ENCODE data around the gene ADAP1. TPM values are rescaled to one million over a fixed set of nuclear protein-coding genes. Genes with fewer than 3 reads are reported as not detected.

ADAP1 gene
- total and polyA plus RNA-seq, 2 of the 13 experiments (the other 11 are each of a cell fraction or from before 2014, with no cell fraction given), result 10.5 to 24.6 TPM

DNA sequence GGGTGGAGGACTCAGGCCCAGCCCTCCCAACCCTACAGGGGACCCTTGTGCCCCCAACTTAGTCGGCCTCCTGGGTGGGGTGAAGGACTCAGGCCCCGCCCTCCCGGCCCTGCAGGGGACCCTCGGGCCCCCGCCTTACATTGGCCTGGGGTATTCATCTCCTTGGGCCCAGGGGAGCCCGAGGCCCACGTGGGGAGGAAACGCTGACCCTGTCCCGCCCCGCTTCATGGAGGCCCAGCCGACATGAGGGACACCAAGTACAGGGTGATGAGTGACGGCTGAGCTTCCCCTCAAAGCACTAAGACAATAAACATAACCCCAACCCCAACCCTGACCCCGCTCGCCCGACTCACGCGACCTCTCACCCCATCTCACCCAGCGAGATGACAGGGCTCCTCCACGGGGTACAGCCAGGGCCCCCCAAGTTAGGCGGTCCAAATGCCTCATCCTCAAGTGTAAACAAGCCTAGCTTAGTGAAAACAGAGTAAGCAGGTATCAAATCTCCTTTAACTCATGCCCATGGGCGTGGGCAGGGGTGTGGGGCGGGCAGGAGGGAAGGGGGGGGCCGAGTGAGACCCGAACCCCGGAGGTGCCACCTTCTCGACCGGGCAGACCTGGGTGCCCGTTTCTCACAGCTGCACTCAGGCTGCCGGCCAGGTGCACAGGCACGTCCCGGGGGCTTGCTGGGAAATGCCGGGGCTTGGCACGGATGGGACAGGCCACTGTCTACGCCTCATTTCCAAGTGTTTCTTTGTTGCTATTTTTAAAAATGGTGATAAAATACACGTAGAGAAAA is 36.7 kb upstream of the ADAP1 start (continued):
- TF ChIP-seq STAT6 (CRISPR knock-in tag; IDR thresholded peaks at IDR 0.05; ENCODE audit: borderline replicate concordance), result no peak
- no peak for TF ChIP-seq MXD4 (CRISPR knock-in tag; IDR thresholded peaks at IDR 0.05)
- TF ChIP-seq CENPBD1 (CRISPR knock-in tag; IDR thresholded peaks at IDR 0.05; ENCODE audit: borderline replicate concordance, low read depth), result no peak
- no peak for TF ChIP-seq XRCC5 (optimal IDR thresholded peaks at IDR 0.05; ENCODE audit: low read length)
- no peak for TF ChIP-seq SMAD3 (CRISPR knock-in tag; IDR thresholded peaks at IDR 0.05)
- no peak for TF ChIP-seq CCDC6 (CRISPR knock-in tag; IDR thresholded peaks at IDR 0.05)
- no peak for TF ChIP-seq POGZ (CRISPR knock-in tag; IDR thresholded peaks at IDR 0.05)
- TF ChIP-seq ZNF749 (CRISPR knock-in tag; IDR thresholded peaks at IDR 0.05; ENCODE audit: borderline replicate concordance), result no peak
- TF ChIP-seq, protein P1, sequence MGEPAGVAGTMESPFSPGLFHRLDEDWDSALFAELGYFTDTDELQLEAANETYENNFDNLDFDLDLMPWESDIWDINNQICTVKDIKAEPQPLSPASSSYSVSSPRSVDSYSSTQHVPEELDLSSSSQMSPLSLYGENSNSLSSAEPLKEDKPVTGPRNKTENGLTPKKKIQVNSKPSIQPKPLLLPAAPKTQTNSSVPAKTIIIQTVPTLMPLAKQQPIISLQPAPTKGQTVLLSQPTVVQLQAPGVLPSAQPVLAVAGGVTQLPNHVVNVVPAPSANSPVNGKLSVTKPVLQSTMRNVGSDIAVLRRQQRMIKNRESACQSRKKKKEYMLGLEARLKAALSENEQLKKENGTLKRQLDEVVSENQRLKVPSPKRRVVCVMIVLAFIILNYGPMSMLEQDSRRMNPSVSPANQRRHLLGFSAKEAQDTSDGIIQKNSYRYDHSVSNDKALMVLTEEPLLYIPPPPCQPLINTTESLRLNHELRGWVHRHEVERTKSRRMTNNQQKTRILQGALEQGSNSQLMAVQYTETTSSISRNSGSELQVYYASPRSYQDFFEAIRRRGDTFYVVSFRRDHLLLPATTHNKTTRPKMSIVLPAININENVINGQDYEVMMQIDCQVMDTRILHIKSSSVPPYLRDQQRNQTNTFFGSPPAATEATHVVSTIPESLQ (CRISPR knock-in tag; conservative IDR thresholded peaks at IDR 0.05), result no peak
- TF ChIP-seq ZSCAN25 (CRISPR knock-in tag; IDR thresholded peaks at IDR 0.05), result no peak
- no peak for TF ChIP-seq NR1H2 (CRISPR knock-in tag; IDR thresholded peaks at IDR 0.05; ENCODE audit: borderline replicate concordance, low read depth)
- no peak for TF ChIP-seq MBNL3 (CRISPR knock-in tag; conservative IDR thresholded peaks at IDR 0.05)
- 0 out of 2 replicates have a peak, but pooled peaks have one; percentile 24 for TF ChIP-seq ZNF138 (CRISPR knock-in tag; IDR thresholded peaks at IDR 0.05; ENCODE audit: low read depth)
- no peak for TF ChIP-seq ZNF337 (CRISPR knock-in tag; IDR thresholded peaks at IDR 0.05; ENCODE audit: borderline replicate concordance, low read depth)
- TF ChIP-seq ZNF740 (CRISPR knock-in tag; IDR thresholded peaks at IDR 0.05), result no peak
- TF ChIP-seq ZNF124 (CRISPR knock-in tag; IDR thresholded peaks at IDR 0.05), result no peak
- TF ChIP-seq ETV6 (CRISPR knock-in tag; conservative IDR thresholded peaks at IDR 0.05), result no peak
- no peak for TF ChIP-seq ADNP (CRISPR knock-in tag; IDR thresholded peaks at IDR 0.05)
- no peak for TF ChIP-seq PCBP2 (optimal IDR thresholded peaks at IDR 0.05; ENCODE audit: low read depth, low read length, poor library complexity, severe bottlenecking)
- no peak for TF ChIP-seq EED (CRISPR knock-in tag; IDR thresholded peaks at IDR 0.05)
- no peak for TF ChIP-seq FOXK1 (CRISPR knock-in tag; IDR thresholded peaks at IDR 0.05; ENCODE audit: borderline replicate concordance, low read depth)
- TF ChIP-seq XBP1 (CRISPR knock-in tag; IDR thresholded peaks at IDR 0.05), result no peak
- peak; percentile 37; the same call in 1 of the 2 replicates for TF ChIP-seq MED13 (CRISPR knock-in tag; IDR thresholded peaks at IDR 0.05)
- TF ChIP-seq HES4 (CRISPR knock-in tag; IDR thresholded peaks at IDR 0.05; ENCODE audit: borderline replicate concordance), result no peak
- no peak for TF ChIP-seq ZNF296 (CRISPR knock-in tag; conservative IDR thresholded peaks at IDR 0.05)
- no peak for TF ChIP-seq ZNF782 (CRISPR knock-in tag; IDR thresholded peaks at IDR 0.05; ENCODE audit: borderline replicate concordance)
